K562 (cell line): Measurements from ENCODE around the gene ARHGEF1. TPM values are rescaled to one million over a fixed set of nuclear protein-coding genes. Genes with fewer than 3 reads are reported as not detected.
A peak's percentile ranks its signal among the peaks of the same experiment; 100 is the strongest.

Source experiments
- ARID2 ChIP-seq: fragments of 450-650 bp; IDR thresholded peaks from 2 replicates; pipeline ENCODE4 v1.6.1; 2017; ENCODE audit warnings: antibody characterized with exemption, mild to moderate bottlenecking
- CBX5 ChIP-seq: IDR thresholded peaks from 2 replicates; pipeline ENCODE4 v1.6.1; 2014; ENCODE audit warnings: low read depth, borderline replicate concordance
- CHCHD3 ChIP-seq: fragments of 250-450 bp; sonication (Bioruptor Pico); IDR thresholded peaks from 2 replicates; pipeline ENCODE4 v2.1.2; 2022; ENCODE audit warnings: mild to moderate bottlenecking
- CHD2 ChIP-seq: IDR thresholded peaks from 2 replicates; pipeline ENCODE4 v1.6.1; 2011; ENCODE audit warnings: low read depth, low read length
- CREBBP ChIP-seq: IDR thresholded peaks from one replicate; pipeline ENCODE4 v1.6.1; 2012; ENCODE audit warnings: low read depth, mild to moderate bottlenecking, control low read depth, inconsistent platforms, low read length
- E2F4 ChIP-seq: sonication (generic); formaldehyde crosslinking; IDR thresholded peaks from 2 replicates; pipeline ENCODE4 v1.8.0; 2022; ENCODE audit warnings: mild to moderate bottlenecking, low read depth, missing genetic modification reagents
- ETV1 ChIP-seq: fragments of 450-650 bp; conservative IDR thresholded peaks from 2 replicates; pipeline ENCODE4 v1.6.1; 2016; ENCODE audit warnings: missing genetic modification characterization, control low read depth, low read depth, missing compliant biosample characterization
- ETV6 ChIP-seq, 3 experiments: fragments of 150-350 bp in 1 of 3; sonication (generic) in 1 of 3; formaldehyde crosslinking in 1 of 3; IDR thresholded peaks; 2 replicates each; pipeline versions ENCODE4 v1.6.1 to v1.8.0; 2014 to 2022; ENCODE audit warnings: borderline replicate concordance in 2 of 3, low read depth in 2 of 3, antibody characterized with exemption in 1 of 3, low read length in 1 of 3, mild to moderate bottlenecking in 1 of 3, missing genetic modification reagents in 1 of 3
- FOXA3 ChIP-seq, 2 experiments: fragments of 450-650 bp in 1 of 2; sonication (generic) in 1 of 2; formaldehyde crosslinking; IDR thresholded peaks in 1 of 2; conservative IDR thresholded peaks in 1 of 2; 2 replicates each; pipeline versions ENCODE4 v1.4.0 to v1.8.0; 2020 to 2022; ENCODE audit warnings: mild to moderate bottlenecking in 2 of 2, missing genetic modification reagents in 1 of 2
- FOXK1 ChIP-seq: sonication (generic); formaldehyde crosslinking; IDR thresholded peaks from 2 replicates; pipeline ENCODE4 v1.8.0; 2022; ENCODE audit warnings: missing genetic modification reagents, mild to moderate bottlenecking, borderline replicate concordance
- GABPB2 ChIP-seq: fragments of 250-450 bp; sonication (Bioruptor Pico); conservative IDR thresholded peaks from 2 replicates; pipeline ENCODE4 v1.5.1; 2021; ENCODE audit warnings: mild to moderate bottlenecking
- HINFP ChIP-seq: fragments of 450-650 bp; conservative IDR thresholded peaks from 2 replicates; pipeline ENCODE4 v1.6.1; 2016; ENCODE audit warnings: missing genetic modification characterization, low read depth, mild to moderate bottlenecking, control low read depth, missing compliant biosample characterization
- HMGN3 ChIP-seq: IDR thresholded peaks from 2 replicates; pipeline ENCODE4 v1.6.1; 2011; ENCODE audit warnings: borderline replicate concordance, low read depth, mild to moderate bottlenecking, mixed read lengths, low read length; ENCODE audit not compliant: insufficient read length; ENCODE audit errors: extremely low read depth
- LARP7 ChIP-seq: fragments of 450-650 bp; IDR thresholded peaks from 2 replicates; pipeline ENCODE4 v1.6.1; 2016
- MAFK ChIP-seq: IDR thresholded peaks from 2 replicates; pipeline ENCODE4 v1.6.1; 2011; ENCODE audit warnings: low read length, improper control_type of control experiment
- MEF2D ChIP-seq: conservative IDR thresholded peaks from 2 replicates; pipeline ENCODE4 v1.6.1; 2016; ENCODE audit warnings: low read depth, missing genetic modification characterization, missing compliant biosample characterization
- POLR2AphosphoS2 ChIP-seq: IDR thresholded peaks from 2 replicates; pipeline ENCODE4 v1.6.1; 2012; ENCODE audit warnings: low read length, improper control_type of control experiment
- TFAP4 ChIP-seq: sonication (generic); formaldehyde crosslinking; IDR thresholded peaks from 2 replicates; pipeline ENCODE4 v1.8.0; 2022; ENCODE audit warnings: missing genetic modification reagents, mild to moderate bottlenecking, moderate library complexity, borderline replicate concordance
- ZNF140 ChIP-seq: fragments of 250-450 bp; sonication (Bioruptor Pico); IDR thresholded peaks from 2 replicates; pipeline ENCODE4 v1.8.0; 2021; ENCODE audit warnings: moderate library complexity, mild to moderate bottlenecking, inconsistent platforms
- ZNF408 ChIP-seq: fragments of 250-450 bp; sonication (Bioruptor Pico); IDR thresholded peaks from 2 replicates; pipeline ENCODE4 v1.4.0; 2020; ENCODE audit warnings: low read depth, mild to moderate bottlenecking, moderate library complexity
- ZNF507 ChIP-seq: conservative IDR thresholded peaks from 2 replicates; pipeline ENCODE4 v1.6.1; 2017; ENCODE audit warnings: missing genetic modification characterization, missing compliant biosample characterization
- ZNF75A ChIP-seq: fragments of 450-650 bp; formaldehyde crosslinking; IDR thresholded peaks from 2 replicates; pipeline ENCODE4 v1.4.0; 2020; ENCODE audit warnings: mild to moderate bottlenecking
- polyA plus RNA-seq, 8 experiments: library from polyadenylated mRNA; depleted of rRNA in 4 of 8; stranded (reverse) in 5 of 8; unstranded in 3 of 8; fragments of >200 nt; fragmentation: Nextera tagmentation in 2 of 8; fragmentation: Illumina TruSeq in 1 of 8; extraction: Ambion mirVana in 2 of 8; extraction: Trizol in 1 of 8; gene quantifications; 2 replicates each; pipeline versions ENCODE4 v1.2.1 to v1.2.3, GENCODE V29; 2011 to 2014; ENCODE audit warnings: inconsistent platforms in 1 of 8, missing spikeins in 1 of 8
- total RNA-seq, 7 experiments: library from RNA; depleted of rRNA in 6 of 7; stranded (reverse); fragments of >200 nt in 6 of 7; fragmentation: Illumina TruSeq in 2 of 7; extraction: Trizol in 2 of 7; gene quantifications; 2 replicates each; pipeline versions ENCODE4 v1.2.1 to v1.2.3, GENCODE V29; 2011 to 2021; ENCODE audit warnings: low replicate concordance in 1 of 7
- TF ChIP-seq, protein P1 (sequence below), 2 experiments: fragments of 450-650 bp; IDR thresholded peaks; 2 replicates each; pipeline ENCODE4 v1.6.1; 2016
- TF ChIP-seq, protein P2 (sequence below): fragments of 450-650 bp; conservative IDR thresholded peaks from 2 replicates; pipeline ENCODE4 v1.6.1; 2016; ENCODE audit warnings: missing genetic modification characterization, low read depth, mild to moderate bottlenecking, missing compliant biosample characterization, moderate library complexity

Gene ARHGEF1
- total and polyA plus RNA-seq, 9 of the 15 experiments (the other 6 are each of a cell fraction or from before 2014, with no cell fraction given) = 1.9 to 149 (median 29.8) TPM

GRCh38 chr19:41843371-41843770, 39.6 kb upstream of the ARHGEF1 start (continued):
- TF ChIP-seq, protein P1, sequence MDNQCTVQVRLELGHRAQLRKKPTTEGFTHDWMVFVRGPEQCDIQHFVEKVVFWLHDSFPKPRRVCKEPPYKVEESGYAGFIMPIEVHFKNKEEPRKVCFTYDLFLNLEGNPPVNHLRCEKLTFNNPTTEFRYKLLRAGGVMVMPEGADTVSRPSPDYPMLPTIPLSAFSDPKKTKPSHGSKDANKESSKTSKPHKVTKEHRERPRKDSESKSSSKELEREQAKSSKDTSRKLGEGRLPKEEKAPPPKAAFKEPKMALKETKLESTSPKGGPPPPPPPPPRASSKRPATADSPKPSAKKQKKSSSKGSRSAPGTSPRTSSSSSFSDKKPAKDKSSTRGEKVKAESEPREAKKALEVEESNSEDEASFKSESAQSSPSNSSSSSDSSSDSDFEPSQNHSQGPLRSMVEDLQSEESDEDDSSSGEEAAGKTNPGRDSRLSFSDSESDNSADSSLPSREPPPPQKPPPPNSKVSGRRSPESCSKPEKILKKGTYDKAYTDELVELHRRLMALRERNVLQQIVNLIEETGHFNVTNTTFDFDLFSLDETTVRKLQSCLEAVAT (IDR thresholded peaks at IDR 0.05) = no peak
- TF ChIP-seq ZNF408 (CRISPR knock-in tag) (no peak), CREBBP (no peak), HINFP (tag) (no peak), ZNF75A (no peak), HMGN3 (no peak), CHD2 (no peak), ARID2 (no peak), ZNF140 (CRISPR knock-in tag) (no peak), ZNF507 (tag) (no peak), ETV1 (tag) (no peak), GABPB2 (CRISPR knock-in tag) (no peak), MEF2D (tag) (no peak), MAFK (no peak), CBX5 (no peak), E2F4 (CRISPR knock-in tag) (no peak), LARP7 (no peak), POLR2AphosphoS2 (no peak), FOXA3 (CRISPR knock-in tag; conservative IDR thresholded peaks at IDR 0.05 in 1 of 2, IDR thresholded peaks at IDR 0.05 in 1 of 2) (no peak), ETV6 (IDR thresholded peaks at IDR 0.05; ENCODE audit: borderline replicate concordance in 1 of 2, low read depth in 2 of 2, low read length in 1 of 2) (peak in 1 of 2 experiments; percentile 73; a peak in 2 of 4 replicates), ETV6 (CRISPR knock-in tag; IDR thresholded peaks at IDR 0.05; ENCODE audit: borderline replicate concordance) (no peak), FOXK1 (CRISPR knock-in tag) (no peak), CHCHD3 (no peak), TFAP4 (no peak)
- TF ChIP-seq, protein P2, sequence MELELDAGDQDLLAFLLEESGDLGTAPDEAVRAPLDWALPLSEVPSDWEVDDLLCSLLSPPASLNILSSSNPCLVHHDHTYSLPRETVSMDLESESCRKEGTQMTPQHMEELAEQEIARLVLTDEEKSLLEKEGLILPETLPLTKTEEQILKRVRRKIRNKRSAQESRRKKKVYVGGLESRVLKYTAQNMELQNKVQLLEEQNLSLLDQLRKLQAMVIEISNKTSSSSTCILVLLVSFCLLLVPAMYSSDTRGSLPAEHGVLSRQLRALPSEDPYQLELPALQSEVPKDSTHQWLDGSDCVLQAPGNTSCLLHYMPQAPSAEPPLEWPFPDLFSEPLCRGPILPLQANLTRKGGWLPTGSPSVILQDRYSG (tag) = no peak
